Neural progenitor cell (in vitro differentiated cells): Measurements from ENCODE around the gene MAN2A1. TPM values are rescaled to one million over a fixed set of nuclear protein-coding genes. Genes with fewer than 3 reads are reported as not detected.

Experiments used
- DNase-seq: peaks from one replicate; pipeline ENCODE4 v3.0.0-alpha.2; 2016; ENCODE audit warnings: low spot score
- H2AFZ ChIP-seq: fragments of 200-600 bp; sonication (generic); replicated peaks from 2 replicates; pipeline ENCODE4 v1.6.1; 2016; ENCODE audit warnings: antibody characterized with exemption
- H3F3A ChIP-seq: fragments of 200-600 bp; sonication (generic); 2 replicates; pipeline ENCODE4 v1.6.1; 2016; ENCODE audit warnings: antibody characterized with exemption, low read depth
- H3K27ac ChIP-seq: fragments of 200-600 bp; sonication (generic); 2 replicates; pipeline ENCODE4 v1.5.1; 2016; ENCODE audit warnings: mild to moderate bottlenecking
- H3K27me3 ChIP-seq: fragments of 200-600 bp; sonication (generic); 2 replicates; pipeline ENCODE4 v1.6.1; 2016; ENCODE audit warnings: mild to moderate bottlenecking, moderate library complexity
- H3K36me3 ChIP-seq: fragments of 200-600 bp; sonication (generic); 2 replicates; pipeline ENCODE4 v1.5.1; 2016
- H3K4me1 ChIP-seq: fragments of 200-600 bp; sonication (generic); 2 replicates; pipeline ENCODE4 v1.6.1; 2016; ENCODE audit warnings: mixed run types
- H3K4me2 ChIP-seq: fragments of 200-600 bp; sonication (generic); 2 replicates; pipeline ENCODE4 v1.6.1; 2016
- H3K4me3 ChIP-seq: fragments of 200-600 bp; sonication (generic); 2 replicates; pipeline ENCODE4 v1.5.1; 2016
- H3K79me2 ChIP-seq: fragments of 200-600 bp; sonication (generic); 2 replicates; pipeline ENCODE4 v1.6.1; 2016; ENCODE audit warnings: low read depth
- H3K9ac ChIP-seq: fragments of 200-600 bp; sonication (generic); 2 replicates; pipeline ENCODE4 v1.6.1; 2016
- H3K9me3 ChIP-seq: fragments of 200-600 bp; sonication (generic); 2 replicates; pipeline ENCODE4 v1.5.1; 2016; ENCODE audit warnings: low read depth
- H4K20me1 ChIP-seq: fragments of 200-600 bp; sonication (generic); 2 replicates; pipeline ENCODE4 v1.6.1; 2016; ENCODE audit warnings: low read depth
- H3K27ac Mint-ChIP-seq: 3 replicates; pipeline ENCODE4 v1.8.0; 2021; ENCODE audit warnings: mixed read lengths
- H3K27me3 Mint-ChIP-seq: 2 replicates; pipeline ENCODE4 v1.8.0; 2022; ENCODE audit warnings: low read depth, mild to moderate bottlenecking, inconsistent platforms, moderate library complexity, mixed read lengths; ENCODE audit not compliant: insufficient read depth
- H3K36me3 Mint-ChIP-seq: 3 replicates; pipeline ENCODE4 v1.8.0; 2021; ENCODE audit warnings: mixed read lengths
- H3K4me1 Mint-ChIP-seq: 3 replicates; pipeline ENCODE4 v1.8.0; 2021; ENCODE audit warnings: mixed read lengths
- H3K4me3 Mint-ChIP-seq: 3 replicates; pipeline ENCODE4 v1.8.0; 2021; ENCODE audit warnings: mild to moderate bottlenecking, moderate library complexity, mixed read lengths
- H3K9me3 Mint-ChIP-seq: 3 replicates; pipeline ENCODE4 v1.8.0; 2020; ENCODE audit warnings: mixed read lengths
- CTCF ChIP-seq: fragments of 200-600 bp; sonication (generic); IDR thresholded peaks from 2 replicates; pipeline ENCODE4 v1.5.1; 2017; ENCODE audit warnings: antibody characterized with exemption, mild to moderate bottlenecking
- EZH2 ChIP-seq: fragments of 200-600 bp; sonication (generic); IDR thresholded peaks from 2 replicates; pipeline ENCODE4 v1.6.1; 2017; ENCODE audit warnings: antibody characterized with exemption, mild to moderate bottlenecking, moderate library complexity
- EZH2phosphoT487 ChIP-seq: fragments of 200-600 bp; sonication (generic); IDR thresholded peaks from 2 replicates; pipeline ENCODE4 v1.6.1; 2017; ENCODE audit warnings: antibody characterized with exemption
- total RNA-seq: library from RNA; depleted of rRNA; stranded (reverse); fragments of >200 nt; gene quantifications from 2 replicates; pipeline ENCODE4 v1.2.3, GENCODE V29; 2015; ENCODE audit warnings: low replicate concordance

MAN2A1 gene
- total RNA-seq, 1 donor from 2014 or later = 130 TPM

GRCh38 chr5:109704282-109704952 lies 14.7 kb downstream of the MAN2A1 start:
- Histone ChIP-seq H3K4me2 (no peak overlapping the region), H3K36me3 (peaks cover 1% of the 10 kb centered on the region), H3K27me3 (no peaks in the 10 kb centered on the region), H3K4me1 (peaks cover 18% of the 10 kb centered on the region), H3K9ac (no peak overlapping the region), H3K27ac (peak overlapping the region; percentile 32), H3K79me2 (peaks cover 100% of the 10 kb centered on the region), H3F3A (no peaks in the 10 kb centered on the region), H3K9me3 (no peaks in the 10 kb centered on the region), H2AFZ (no peak overlapping the region), H4K20me1 (peaks cover 79% of the 10 kb centered on the region), H3K4me3 (no peak overlapping the region)
- TF ChIP-seq CTCF (no peak), EZH2phosphoT487 (no peak), EZH2 (no peak)
- H3K4me3 Mint-ChIP-seq = no peak overlapping the region
- no peak for DNase-seq
- peaks cover 8% of the 10 kb centered on the region for H3K9me3 Mint-ChIP-seq
- H3K4me1 Mint-ChIP-seq = peaks cover 6% of the 10 kb centered on the region
- H3K36me3 Mint-ChIP-seq = peaks cover 44% of the 10 kb centered on the region
- H3K27me3 Mint-ChIP-seq = peaks cover 1% of the 10 kb centered on the region
- H3K27ac Mint-ChIP-seq = no peak overlapping the region

- no peaks in the 10 kb centered on the region for H3K9me3 ChIP-seq
- DNase-seq = peak; percentile 20
- H3K4me3 Mint-ChIP-seq = no peak overlapping the region
Measured at GRCh38 chr5:109705596-109705995, 15.9 kb downstream of the MAN2A1 start.

DNA sequence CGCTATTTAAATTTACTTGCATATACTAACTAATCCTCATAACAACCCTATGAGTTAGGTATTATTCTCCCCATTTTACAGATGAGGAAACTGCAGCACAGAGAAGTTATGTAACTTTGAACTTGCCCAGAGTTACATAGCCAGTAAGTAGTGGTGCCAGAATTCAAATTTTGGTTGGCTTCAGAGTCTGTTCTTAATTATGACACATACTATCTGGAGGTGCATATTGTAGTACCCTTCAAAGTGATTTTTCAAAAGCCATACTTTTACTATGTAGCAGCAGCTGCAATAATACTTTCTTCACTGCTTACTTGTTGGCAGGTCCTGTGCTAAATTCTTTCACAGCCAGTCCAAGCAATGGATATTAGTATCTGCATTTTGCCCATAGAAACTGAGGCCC lies 16.4 kb downstream of the MAN2A1 start:
- peaks cover 18% of the 10 kb centered on the region for H3K4me1 ChIP-seq
- H3K9me3 Mint-ChIP-seq = peaks cover 6% of the 10 kb centered on the region
- no peak overlapping the region for H3K27ac ChIP-seq
- H3K4me3 ChIP-seq = no peak overlapping the region
- H3K9me3 ChIP-seq = no peaks in the 10 kb centered on the region
- peaks cover 100% of the 10 kb centered on the region for H3K79me2 ChIP-seq
- H3K4me1 Mint-ChIP-seq = peaks cover 6% of the 10 kb centered on the region
- H3K9ac ChIP-seq = no peak overlapping the region
- H3K27me3 ChIP-seq = no peaks in the 10 kb centered on the region
- H3K4me3 Mint-ChIP-seq = no peak overlapping the region
- H3K27ac Mint-ChIP-seq = no peak overlapping the region
- H4K20me1 ChIP-seq = peaks cover 64% of the 10 kb centered on the region
- no peaks in the 10 kb centered on the region for H3K27me3 Mint-ChIP-seq
- DNase-seq = no peak
- TF ChIP-seq CTCF (no peak), EZH2 (no peak), EZH2phosphoT487 (no peak)
- no peaks in the 10 kb centered on the region for H3K36me3 ChIP-seq
- no peak overlapping the region for H2AFZ ChIP-seq
- H3K4me2 ChIP-seq = no peak overlapping the region
- H3F3A ChIP-seq = no peaks in the 10 kb centered on the region
- peaks cover 42% of the 10 kb centered on the region for H3K36me3 Mint-ChIP-seq

More at GRCh38 chr5:109705596-109705995, 15.9 kb downstream of the MAN2A1 start:
- Mint-ChIP-seq H3K9me3 (peaks cover 6% of the 10 kb centered on the region), H3K27me3 (no peaks in the 10 kb centered on the region), H3K27ac (no peak overlapping the region), H3K36me3 (peaks cover 39% of the 10 kb centered on the region), H3K4me1 (peaks cover 6% of the 10 kb centered on the region)
- H3K27ac ChIP-seq = no peak overlapping the region
- H3K27me3 ChIP-seq = no peaks in the 10 kb centered on the region
- H3K36me3 ChIP-seq = no peaks in the 10 kb centered on the region
- H3K9ac ChIP-seq = no peak overlapping the region
- H3K4me1 ChIP-seq = peaks cover 18% of the 10 kb centered on the region
- TF ChIP-seq EZH2 (no peak), CTCF (no peak), EZH2phosphoT487 (no peak)
- no peaks in the 10 kb centered on the region for H3F3A ChIP-seq
- H2AFZ ChIP-seq = no peak overlapping the region
- H4K20me1 ChIP-seq = peaks cover 69% of the 10 kb centered on the region
- peaks cover 100% of the 10 kb centered on the region for H3K79me2 ChIP-seq
- no peak overlapping the region for H3K4me3 ChIP-seq
- peak overlapping the region; percentile 42 for H3K4me2 ChIP-seq
